ENCODE data around the gene IRF6.
A peak's percentile ranks its signal among the peaks of the same experiment; 100 is the strongest.

Gene IRF6

DNA sequence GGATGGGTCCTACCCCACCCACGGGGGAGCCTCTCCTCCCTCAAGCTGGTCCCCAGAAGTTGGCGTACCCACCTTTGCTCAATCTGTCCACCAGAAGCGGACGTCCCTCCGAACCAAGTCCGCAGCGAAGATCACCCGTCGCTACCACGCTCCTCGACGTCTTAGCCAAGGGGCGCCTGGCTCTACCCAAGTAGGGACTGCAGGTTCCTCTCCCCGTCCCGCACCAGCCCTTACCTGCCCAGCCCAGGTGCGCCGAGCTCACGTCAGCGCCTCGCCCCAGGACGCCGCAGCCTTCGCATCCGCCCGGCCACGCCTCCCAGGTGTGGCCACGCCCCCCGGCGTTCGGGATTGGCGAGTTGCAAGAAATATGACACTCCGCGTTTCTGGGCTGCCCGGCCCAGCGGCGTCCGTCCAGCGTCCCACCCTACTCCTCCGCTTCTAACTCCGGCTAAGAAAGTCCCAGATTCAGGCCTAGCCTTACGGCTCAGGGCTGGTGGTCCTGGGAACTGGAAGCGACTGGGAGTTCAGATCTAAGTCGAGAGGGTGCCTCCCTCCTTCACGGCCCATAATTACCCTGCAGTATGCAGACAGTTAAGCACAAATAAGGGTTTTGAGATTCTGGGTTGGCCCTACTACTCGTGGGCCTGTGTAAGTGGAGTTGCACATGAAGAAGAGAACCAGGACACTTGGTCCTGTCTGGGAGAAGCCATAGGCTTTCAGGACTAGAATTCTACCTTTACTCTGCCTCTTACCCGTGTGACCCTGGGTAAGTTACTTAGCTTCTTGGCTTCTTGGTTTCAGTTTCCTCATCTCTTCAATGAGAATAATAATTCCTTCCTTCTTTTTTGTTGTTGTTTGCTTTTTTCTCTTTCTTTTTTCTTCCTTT is at the start of gene IRF6:
TSS of gene IRF6 (minus strand) at position 268 of the 886 bp plus-strand sequence. CDS start 4,729 bp downstream, outside the sequence.
- peak; percentile 92 for DNase-seq

- no peak for DNase-seq
These were observed 49.7 kb upstream of the IRF6 start for GRCh38 chr1:209855623-209856022.

- DNase-seq = no peak
These were observed 49.1 kb upstream of the IRF6 start for GRCh38 chr1:209855006-209855405.

DNA sequence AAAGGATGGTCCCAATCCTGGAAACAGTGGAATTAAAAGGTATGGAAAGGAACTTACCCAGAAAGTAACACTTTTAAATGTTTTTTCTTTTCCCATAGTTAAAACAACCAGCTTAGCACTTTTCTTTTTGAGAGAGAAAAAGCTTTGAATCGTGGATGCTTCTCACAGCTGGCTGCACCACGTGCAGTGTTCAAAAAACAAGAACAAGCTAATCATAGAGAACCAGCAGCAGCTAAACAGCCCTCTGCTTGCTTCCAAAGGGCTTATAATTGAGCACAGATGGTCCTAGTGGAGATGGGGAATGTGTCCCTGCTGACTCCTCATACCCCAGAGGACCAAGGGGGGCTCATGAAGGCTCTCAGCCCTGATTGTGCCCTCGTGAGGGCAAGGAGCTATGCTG is 48.3 kb upstream of the IRF6 start:
- DNase-seq = no peak

DNA sequence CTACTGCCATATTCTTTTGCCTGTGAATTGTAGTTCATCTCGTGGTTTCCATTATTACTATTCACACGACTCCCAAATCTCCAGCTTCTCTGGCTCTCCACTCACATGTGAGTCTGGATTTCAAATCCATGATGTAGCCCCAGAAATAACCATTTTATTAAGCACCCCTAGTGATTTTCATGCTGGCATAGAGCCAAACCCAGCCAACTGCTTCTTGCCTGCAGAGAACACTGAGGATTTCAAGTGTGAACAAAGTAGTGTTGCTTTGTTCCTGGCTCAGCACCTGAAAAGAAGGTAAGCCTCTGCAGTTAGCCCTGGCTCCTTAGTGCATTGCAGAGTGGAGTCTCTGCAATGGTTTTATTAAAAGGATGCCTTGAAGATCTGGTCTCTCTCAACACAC is 47.7 kb upstream of the IRF6 start:
- no peak for DNase-seq

- DNase-seq = peak; percentile 65
These were observed 44.5 kb upstream of the IRF6 start for GRCh38 chr1:209850342-209850979.

- DNase-seq = no peak
These were observed 43.4 kb upstream of the IRF6 start for GRCh38 chr1:209849388-209849787.

- DNase-seq = no peak
These were observed 39.4 kb upstream of the IRF6 start for GRCh38 chr1:209845408-209845725.

DNA sequence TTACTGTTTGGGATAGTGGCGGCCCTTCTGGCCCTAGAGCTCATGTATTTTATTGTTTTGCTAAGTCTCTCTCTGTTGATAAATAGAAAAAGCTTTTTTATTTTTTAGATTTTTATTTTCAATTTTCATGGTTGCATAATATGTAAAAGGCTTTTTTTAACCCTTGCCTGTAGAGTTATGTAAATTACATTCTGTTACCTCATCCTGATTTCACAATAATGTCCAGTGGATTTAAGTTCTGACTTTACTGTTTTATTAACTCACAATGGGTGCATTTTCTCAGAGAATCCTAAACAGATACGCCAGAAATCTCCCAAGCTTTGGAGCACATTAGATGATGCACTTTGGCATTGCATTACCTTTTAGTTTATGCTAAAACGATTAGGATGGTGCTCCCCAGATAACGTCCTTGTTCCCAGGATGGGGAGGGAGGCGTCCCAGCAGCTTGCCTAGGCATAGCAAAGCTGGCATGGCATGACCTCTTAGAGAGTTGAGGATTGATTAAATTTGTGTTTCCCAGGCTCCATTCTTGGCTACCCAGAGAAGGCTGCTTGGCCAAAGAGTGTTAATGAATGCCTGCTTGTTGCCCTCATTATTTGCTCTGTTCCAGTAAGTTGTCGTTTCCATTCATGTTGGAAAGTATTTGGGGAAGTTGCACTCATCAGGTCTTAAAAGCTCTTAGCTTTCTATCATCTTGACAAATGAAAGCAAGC is 38.9 kb upstream of the IRF6 start:
- DNase-seq = no peak

GRCh38 chr1:209840611-209841010 is 34.7 kb upstream of the IRF6 start:
- DNase-seq = no peak

- no peak for DNase-seq
These were observed 34.1 kb upstream of the IRF6 start for GRCh38 chr1:209839875-209840546.

DNA sequence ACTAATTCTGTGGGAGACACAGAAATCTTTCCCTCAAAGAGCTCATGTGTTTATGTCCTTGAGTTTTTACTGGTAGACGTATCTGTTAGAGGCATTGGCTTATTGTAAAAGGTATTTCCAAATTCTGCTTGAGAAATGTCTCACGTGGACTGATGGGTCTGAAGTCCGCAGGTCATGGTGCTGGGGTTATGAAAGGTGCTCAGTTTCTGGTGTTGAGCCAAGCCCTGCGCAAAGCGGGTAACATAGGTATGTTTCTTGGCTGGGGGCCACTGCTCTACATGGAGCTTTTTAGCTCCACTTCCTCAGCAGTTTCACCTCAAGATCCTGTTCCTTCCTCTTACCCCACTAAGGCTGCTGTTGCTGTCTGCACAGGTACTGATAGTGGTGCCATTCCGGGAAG is 32.6 kb upstream of the IRF6 start:
- DNase-seq = no peak

- DNase-seq = no peak
These were observed 31.7 kb upstream of the IRF6 start for GRCh38 chr1:209837671-209838070.

GRCh38 chr1:209835782-209836298 is 29.9 kb upstream of the IRF6 start:
- DNase-seq = no peak

DNA sequence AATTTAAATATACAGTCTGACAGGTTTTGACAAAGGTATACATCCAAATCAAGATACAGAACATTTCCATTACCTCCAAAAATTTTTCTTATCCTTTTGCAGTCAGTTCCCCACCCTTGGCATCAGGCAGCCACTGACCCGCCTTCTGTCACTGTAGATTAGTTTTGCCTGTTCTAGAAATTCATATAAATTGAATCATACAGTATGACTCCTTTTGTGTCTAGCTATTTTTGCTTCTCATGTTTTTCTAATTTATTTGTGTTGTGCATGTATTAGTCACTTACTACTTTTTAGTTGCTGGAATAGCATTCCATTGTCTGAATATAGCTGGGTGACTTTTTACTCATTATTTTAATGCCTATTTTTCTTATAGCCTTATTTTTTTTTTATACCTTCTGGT is 25.7 kb upstream of the IRF6 start:
- no peak for DNase-seq

- no peak for DNase-seq
These were observed 24.8 kb upstream of the IRF6 start for GRCh38 chr1:209830722-209831121.

DNA sequence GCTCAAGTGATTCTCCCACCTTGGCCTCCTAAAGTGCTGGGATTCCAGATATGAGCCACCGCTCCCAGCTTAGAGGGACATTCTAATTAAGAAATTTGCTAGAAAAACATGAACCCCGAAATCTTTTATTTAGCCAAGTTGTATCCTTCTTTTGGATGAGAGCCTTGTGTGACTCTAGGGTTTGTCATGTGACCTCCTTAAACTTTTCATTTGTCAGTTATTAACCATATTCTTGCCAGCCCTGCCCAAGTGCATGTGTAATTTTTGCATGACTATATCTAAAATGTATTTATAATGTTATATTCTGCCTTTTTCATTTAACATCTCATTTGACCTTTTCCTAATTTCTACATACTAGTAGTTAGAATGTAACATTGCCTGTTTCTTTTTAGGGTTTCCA is 23.8 kb upstream of the IRF6 start:
- DNase-seq = no peak

DNA sequence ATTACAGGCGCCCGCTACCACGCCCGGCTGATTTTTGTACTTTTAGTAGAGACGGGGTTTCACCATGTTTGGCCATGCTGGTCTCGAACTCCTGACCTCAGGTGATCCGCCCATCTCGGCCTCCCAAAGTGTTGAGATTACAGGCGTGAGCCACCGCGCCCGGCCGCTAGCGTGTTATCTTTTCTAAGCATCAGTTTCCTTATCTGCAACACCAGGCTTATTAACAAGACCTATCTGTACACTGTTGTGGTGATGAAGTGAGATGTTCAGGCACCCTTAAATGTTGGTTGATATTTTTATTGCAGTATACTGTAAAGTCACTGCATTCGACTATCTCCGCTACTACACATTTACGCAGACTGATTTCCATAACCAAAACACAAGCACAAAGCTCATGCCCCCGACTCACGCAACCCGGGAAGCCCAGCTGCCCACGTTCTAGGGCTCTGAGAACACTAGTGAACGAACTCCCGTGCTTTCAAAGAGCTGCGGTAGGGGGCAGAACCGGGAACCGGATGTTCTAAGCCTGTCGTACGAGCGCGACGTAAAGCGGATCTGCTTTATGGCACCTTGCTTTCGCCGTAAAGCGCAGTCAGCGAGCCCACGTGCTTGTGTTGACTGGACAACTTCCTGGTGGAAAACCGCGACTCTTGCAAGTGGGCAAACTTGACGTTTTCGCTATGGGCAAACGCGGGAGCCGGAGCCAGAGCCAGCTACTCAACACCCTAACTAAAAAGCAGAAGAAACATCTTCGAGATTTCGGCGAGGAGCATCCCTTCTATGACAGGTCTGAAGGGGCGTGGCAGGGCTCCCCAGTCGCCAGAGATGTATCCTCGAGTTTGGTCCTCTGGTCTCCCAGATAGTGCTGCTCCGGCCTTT is 21.7 kb upstream of the IRF6 start, which contains the start of gene UTP25:
TSS of gene UTP25 (plus strand) at position 589 of the 879 bp plus-strand sequence. CDS start at position 681, 92 bp downstream.
- peak; percentile 98 for DNase-seq

DNA sequence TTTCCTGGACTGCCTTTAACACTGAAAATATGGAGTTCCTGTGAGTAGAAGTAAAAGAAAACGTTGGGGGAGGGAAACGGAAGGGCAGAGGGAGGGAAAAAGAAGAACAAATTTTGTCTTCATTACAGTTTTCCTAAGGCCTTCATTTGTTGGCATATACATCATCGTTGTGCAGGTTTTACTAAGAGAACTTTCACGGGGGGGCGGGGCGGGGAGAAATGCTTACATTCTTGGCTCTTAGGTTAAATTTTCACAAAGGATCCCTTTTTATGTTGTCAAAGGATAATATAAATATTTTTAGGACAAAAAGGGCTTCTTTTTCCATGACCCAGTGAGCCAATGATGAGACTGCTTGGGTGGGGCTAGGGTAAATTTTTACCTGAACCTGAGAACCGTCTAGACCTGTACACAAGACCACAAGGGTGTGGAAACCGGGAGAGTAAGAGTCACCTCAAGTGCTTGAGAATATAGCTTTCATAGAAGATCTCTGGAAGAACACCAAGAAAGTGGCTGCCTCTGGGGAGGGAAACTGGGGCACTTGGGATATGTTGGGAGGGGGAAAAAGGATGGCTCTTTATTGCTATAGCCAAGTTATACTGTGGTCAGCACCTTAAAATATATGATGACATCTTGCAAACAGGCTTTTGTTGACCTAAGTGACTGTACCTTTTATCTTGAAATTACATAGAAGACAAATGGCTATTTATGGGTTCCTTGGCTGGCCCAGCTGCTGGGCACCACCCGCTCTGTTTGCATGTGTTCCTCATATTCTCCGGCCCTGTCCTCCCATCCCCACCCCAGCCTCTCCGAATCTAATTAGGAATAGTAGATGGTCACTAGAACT is 19.9 kb upstream of the IRF6 start:
- no peak for DNase-seq

DNA sequence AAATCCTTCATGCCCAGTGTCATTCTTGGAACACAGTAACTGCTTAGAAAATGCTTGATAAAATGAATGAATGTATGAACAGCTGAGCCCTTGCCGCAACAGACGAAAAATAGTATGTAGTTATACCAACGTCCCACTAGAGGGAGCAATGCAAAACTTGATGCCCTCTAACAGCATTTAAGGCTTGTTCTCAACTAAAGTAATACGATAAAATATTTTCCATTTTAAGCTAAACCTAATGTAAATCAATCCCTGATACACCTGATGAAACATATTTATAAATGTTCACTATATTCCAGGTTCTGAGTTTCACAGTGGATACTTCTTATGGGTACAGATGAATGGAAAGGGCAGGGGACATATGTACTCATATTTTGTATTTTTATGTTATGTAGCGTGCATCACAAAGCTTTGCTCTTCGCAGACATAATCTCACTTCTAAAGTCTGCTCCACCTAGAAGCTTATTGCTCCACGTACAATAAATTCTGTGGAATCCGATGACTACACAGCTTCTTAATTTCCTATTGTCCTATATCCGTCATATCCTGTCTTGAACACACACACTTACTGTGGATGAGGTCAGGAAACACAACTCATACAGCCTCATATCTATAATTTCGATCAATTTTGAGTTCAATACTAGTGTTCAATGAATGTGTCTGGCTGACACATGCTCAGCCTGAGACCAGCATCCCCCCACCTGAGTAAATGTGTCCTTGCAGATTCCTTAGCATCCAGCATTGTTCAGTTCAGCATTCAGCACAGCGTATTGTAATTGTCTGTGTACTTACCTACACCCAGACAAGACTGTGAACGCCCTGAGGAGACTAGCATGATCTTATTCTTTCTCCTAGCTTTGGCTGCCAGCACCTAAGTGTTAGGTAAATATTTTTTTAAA is 17.4 kb upstream of the IRF6 start:
- peak; percentile 83 for DNase-seq

All from hematopoietic multipotent progenitor cell treated with erythropoietin and hydrocortisone succinate and interleukin-3 and kit ligand, for 4 days (in vitro differentiated cells).